ENCODE measurements around the gene BICRA. TPM values are rescaled to one million over a fixed set of nuclear protein-coding genes. Genes with fewer than 3 reads are reported as not detected.

BICRA gene
- polyA plus RNA-seq, 1 of the 3 experiments (the other 2 are of a cell fraction) = 1.4 TPM

DNA sequence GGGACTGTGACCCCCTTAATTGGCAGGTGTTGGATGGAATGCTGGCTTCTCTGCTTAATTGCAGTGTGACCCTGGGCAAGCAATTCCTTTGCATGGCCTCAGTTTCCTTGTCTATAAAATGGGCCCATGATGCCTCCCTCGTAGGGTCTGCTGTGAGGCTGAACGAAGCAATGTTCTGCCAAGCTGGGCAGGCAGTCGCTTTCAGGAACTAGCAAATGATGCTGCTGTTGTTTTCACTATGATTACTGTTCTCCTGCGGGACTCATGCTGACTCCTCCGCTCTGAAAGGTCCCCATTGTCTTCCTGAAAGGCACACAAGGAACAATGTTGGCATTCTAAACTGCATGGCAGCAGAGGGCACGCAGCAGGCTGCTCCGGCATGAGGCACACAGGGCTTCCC is 6.8 kb downstream of the BICRA start (continued):
- no peak for TF ChIP-seq REST (IDR thresholded peaks at IDR 0.05; ENCODE audit: low read depth, low read length)

- POLR2A ChIA-PET = no interaction called here
- Histone ChIP-seq H4K20me1 (ENCODE audit: insufficient read depth) (peaks cover 83% of the 10 kb centered on the region), H3K79me2 (ENCODE audit: insufficient read depth) (peaks cover 99% of the 10 kb centered on the region), H3K9ac (no peak overlapping the region), H3K27ac (ENCODE audit: low read depth in 2 of 2, low read length in 1 of 2) (no peak overlapping the region), H3K9me3 (no peaks in the 10 kb centered on the region), H3K4me1 (ENCODE audit: control insufficient read depth in 1 of 2, insufficient read depth in 2 of 2, low read depth in 1 of 2, low read length in 1 of 2) (peaks cover 1% of the 10 kb centered on the region in 2 experiments; a peak in 2 of 4 replicates), H3K4me2 (no peak overlapping the region), H3K9me2 (no peaks in the 10 kb centered on the region), H3K27me3 (ENCODE audit: insufficient read depth) (no peaks in the 10 kb centered on the region), H3K36me3 (replicated peaks in 1 of 2; ENCODE audit: control insufficient read depth in 1 of 2, insufficient read depth in 2 of 2, low read length in 1 of 2) (peaks cover 4% of the 10 kb centered on the region in 2 experiments), H3K4me3 (ENCODE audit: low read depth in 2 of 2, low read length in 1 of 2) (no peak overlapping the region), H2AFZ (ENCODE audit: low read depth) (no peak overlapping the region), H3F3A (replicated peaks; ENCODE audit: insufficient read depth) (peaks cover 2% of the 10 kb centered on the region)
- CTCF ChIA-PET = interaction anchor here (0.6 kb wide), 1 partner anchor 50 kb away, joined by 3 read pairs; no protein-coding TSS in a partner anchor
- no peak for DNase-seq
- WGBS (ENCODE audit: low lambda C conversion rate) = 80% methylated on average over 9 of the region's 14 CpGs
- TF ChIP-seq POLR2AphosphoS5 (IDR thresholded peaks at IDR 0.05; ENCODE audit: low read depth, low read length) = no peak
- no peak for TF ChIP-seq USF1 (IDR thresholded peaks at IDR 0.05; ENCODE audit: borderline replicate concordance, low read depth)
- no peak for TF ChIP-seq TCF12 (IDR thresholded peaks at IDR 0.05)
- no peak for TF ChIP-seq FOSL2 (IDR thresholded peaks at IDR 0.05; ENCODE audit: borderline replicate concordance, low read depth)
- TF ChIP-seq RFX5 (IDR thresholded peaks at IDR 0.05; ENCODE audit: low read length) = no peak
- TF ChIP-seq GABPA (IDR thresholded peaks at IDR 0.05; ENCODE audit: low read depth) = no peak
- no peak for TF ChIP-seq NFIC (IDR thresholded peaks at IDR 0.05; ENCODE audit: borderline replicate concordance)
- TF ChIP-seq, protein P1, sequence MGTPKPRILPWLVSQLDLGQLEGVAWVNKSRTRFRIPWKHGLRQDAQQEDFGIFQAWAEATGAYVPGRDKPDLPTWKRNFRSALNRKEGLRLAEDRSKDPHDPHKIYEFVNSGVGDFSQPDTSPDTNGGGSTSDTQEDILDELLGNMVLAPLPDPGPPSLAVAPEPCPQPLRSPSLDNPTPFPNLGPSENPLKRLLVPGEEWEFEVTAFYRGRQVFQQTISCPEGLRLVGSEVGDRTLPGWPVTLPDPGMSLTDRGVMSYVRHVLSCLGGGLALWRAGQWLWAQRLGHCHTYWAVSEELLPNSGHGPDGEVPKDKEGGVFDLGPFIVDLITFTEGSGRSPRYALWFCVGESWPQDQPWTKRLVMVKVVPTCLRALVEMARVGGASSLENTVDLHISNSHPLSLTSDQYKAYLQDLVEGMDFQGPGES (IDR thresholded peaks at IDR 0.05; ENCODE audit: low read depth, low read length) = no peak
- no peak for TF ChIP-seq RCOR1 (IDR thresholded peaks at IDR 0.05; ENCODE audit: low read length)
- no peak for TF ChIP-seq RAD21 (IDR thresholded peaks at IDR 0.05; ENCODE audit: low read length)
- TF ChIP-seq FOXJ3 (CRISPR knock-in tag; IDR thresholded peaks at IDR 0.05) = no peak
- TF ChIP-seq ELF1 (IDR thresholded peaks at IDR 0.05) = no peak
- no peak for TF ChIP-seq REST (IDR thresholded peaks at IDR 0.05; ENCODE audit: low read depth, low read length)
- TF ChIP-seq FOXM1 (IDR thresholded peaks at IDR 0.05; ENCODE audit: low read depth) = no peak
- TF ChIP-seq, protein P2, sequence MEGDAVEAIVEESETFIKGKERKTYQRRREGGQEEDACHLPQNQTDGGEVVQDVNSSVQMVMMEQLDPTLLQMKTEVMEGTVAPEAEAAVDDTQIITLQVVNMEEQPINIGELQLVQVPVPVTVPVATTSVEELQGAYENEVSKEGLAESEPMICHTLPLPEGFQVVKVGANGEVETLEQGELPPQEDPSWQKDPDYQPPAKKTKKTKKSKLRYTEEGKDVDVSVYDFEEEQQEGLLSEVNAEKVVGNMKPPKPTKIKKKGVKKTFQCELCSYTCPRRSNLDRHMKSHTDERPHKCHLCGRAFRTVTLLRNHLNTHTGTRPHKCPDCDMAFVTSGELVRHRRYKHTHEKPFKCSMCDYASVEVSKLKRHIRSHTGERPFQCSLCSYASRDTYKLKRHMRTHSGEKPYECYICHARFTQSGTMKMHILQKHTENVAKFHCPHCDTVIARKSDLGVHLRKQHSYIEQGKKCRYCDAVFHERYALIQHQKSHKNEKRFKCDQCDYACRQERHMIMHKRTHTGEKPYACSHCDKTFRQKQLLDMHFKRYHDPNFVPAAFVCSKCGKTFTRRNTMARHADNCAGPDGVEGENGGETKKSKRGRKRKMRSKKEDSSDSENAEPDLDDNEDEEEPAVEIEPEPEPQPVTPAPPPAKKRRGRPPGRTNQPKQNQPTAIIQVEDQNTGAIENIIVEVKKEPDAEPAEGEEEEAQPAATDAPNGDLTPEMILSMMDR (IDR thresholded peaks at IDR 0.05) = no peak
- TF ChIP-seq, protein P3, sequence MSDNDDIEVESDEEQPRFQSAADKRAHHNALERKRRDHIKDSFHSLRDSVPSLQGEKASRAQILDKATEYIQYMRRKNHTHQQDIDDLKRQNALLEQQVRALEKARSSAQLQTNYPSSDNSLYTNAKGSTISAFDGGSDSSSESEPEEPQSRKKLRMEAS (IDR thresholded peaks at IDR 0.05; ENCODE audit: low read depth) = no peak
- no peak for TF ChIP-seq GATA2 (CRISPR knock-in tag; IDR thresholded peaks at IDR 0.05)
- no peak for TF ChIP-seq MXI1 (IDR thresholded peaks at IDR 0.05; ENCODE audit: low read depth, low read length)
- no peak for TF ChIP-seq PBX3 (IDR thresholded peaks at IDR 0.05)
Observed at GRCh38 chr19:47618771-47619170, 9.8 kb downstream of the BICRA start.

Data from SK-N-SH (cell line).